ENCODE results near the gene RSU1. TPM values are rescaled to one million over a fixed set of nuclear protein-coding genes. Genes with fewer than 3 reads are reported as not detected.

RSU1 gene
- total RNA-seq, 2 donors from 2014 or later: 21.4 to 28.3 TPM

DNA sequence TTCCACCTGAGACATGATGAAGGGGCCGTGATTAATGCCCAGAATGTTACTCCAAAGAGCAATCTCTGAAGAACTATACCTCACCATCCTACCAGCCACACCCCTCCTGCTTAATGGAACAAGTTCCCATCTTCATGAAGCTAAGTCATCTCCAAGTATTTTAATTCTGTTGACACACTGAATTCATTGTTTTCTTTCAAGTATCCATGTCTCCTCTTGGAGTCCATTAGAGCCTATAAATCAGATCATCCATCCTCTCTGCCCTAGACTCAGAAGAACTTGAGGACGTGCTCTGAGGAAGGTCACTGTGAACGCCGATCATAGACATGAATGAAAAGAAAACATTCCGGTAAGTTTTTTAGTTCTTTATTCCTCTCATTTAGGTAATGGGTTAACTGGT is 126.8 kb downstream of the RSU1 start:
- H3K36me3 ChIP-seq (replicated peaks in 1 of 2; ENCODE audit: insufficient read depth in 1 of 2, low read depth in 2 of 2): no peaks in the 10 kb centered on the region
- intact Hi-C loops (cut with DNase I): no loop called here
- H3K9me3 ChIP-seq: no peaks in the 10 kb centered on the region
- TF ChIP-seq, protein P1, sequence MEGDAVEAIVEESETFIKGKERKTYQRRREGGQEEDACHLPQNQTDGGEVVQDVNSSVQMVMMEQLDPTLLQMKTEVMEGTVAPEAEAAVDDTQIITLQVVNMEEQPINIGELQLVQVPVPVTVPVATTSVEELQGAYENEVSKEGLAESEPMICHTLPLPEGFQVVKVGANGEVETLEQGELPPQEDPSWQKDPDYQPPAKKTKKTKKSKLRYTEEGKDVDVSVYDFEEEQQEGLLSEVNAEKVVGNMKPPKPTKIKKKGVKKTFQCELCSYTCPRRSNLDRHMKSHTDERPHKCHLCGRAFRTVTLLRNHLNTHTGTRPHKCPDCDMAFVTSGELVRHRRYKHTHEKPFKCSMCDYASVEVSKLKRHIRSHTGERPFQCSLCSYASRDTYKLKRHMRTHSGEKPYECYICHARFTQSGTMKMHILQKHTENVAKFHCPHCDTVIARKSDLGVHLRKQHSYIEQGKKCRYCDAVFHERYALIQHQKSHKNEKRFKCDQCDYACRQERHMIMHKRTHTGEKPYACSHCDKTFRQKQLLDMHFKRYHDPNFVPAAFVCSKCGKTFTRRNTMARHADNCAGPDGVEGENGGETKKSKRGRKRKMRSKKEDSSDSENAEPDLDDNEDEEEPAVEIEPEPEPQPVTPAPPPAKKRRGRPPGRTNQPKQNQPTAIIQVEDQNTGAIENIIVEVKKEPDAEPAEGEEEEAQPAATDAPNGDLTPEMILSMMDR (IDR thresholded peaks at IDR 0.05): no peak
- TF ChIP-seq POLR2A (IDR thresholded peaks at IDR 0.05): no peak
- DNase-seq (no peak), ATAC-seq (no peak)
- WGBS, 2 donors: 89 to 94% methylated on average over 5 of the region's 5 CpGs
- H3K4me1 ChIP-seq: no peaks in the 10 kb centered on the region
- no peak overlapping the region for H3K27ac ChIP-seq
- no peak overlapping the region for H3K4me3 ChIP-seq
- H3K27me3 ChIP-seq: no peaks in the 10 kb centered on the region

DNA sequence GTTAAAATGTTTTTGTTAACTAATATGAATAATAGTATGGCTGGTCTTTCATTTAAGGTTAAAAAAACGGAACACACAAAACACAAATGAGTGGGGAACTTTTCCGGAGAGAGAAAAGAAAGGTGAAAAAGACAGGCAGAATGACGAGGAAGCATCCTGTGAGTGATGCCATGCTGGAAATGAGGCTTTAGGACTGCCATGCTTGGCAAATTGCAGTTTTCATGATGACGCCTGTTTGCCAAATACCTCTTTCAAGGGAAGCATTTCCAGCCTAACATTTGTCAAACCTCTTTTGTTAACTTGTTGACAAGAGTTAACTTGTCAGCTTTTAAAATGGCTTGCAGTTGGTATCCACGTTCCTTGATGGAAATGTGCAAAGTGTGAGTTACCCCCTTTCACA is 127.5 kb downstream of the RSU1 start:
- no peak overlapping the region for H3K4me3 ChIP-seq
- 73 to 87% methylated on average over 5 of the region's 5 CpGs for WGBS, 2 donors
- no peaks in the 10 kb centered on the region for H3K36me3 ChIP-seq (replicated peaks in 1 of 2; ENCODE audit: insufficient read depth in 1 of 2, low read depth in 2 of 2)
- ATAC-seq: no peak
- TF ChIP-seq POLR2A (IDR thresholded peaks at IDR 0.05): no peak
- TF ChIP-seq, protein P1 (IDR thresholded peaks at IDR 0.05): no peak
- no peaks in the 10 kb centered on the region for H3K9me3 ChIP-seq
- DNase-seq: no peak
- no peaks in the 10 kb centered on the region for H3K27me3 ChIP-seq
- intact Hi-C loops (cut with DNase I): no loop called here
- H3K4me1 ChIP-seq: no peaks in the 10 kb centered on the region
- H3K27ac ChIP-seq: no peak overlapping the region

DNA sequence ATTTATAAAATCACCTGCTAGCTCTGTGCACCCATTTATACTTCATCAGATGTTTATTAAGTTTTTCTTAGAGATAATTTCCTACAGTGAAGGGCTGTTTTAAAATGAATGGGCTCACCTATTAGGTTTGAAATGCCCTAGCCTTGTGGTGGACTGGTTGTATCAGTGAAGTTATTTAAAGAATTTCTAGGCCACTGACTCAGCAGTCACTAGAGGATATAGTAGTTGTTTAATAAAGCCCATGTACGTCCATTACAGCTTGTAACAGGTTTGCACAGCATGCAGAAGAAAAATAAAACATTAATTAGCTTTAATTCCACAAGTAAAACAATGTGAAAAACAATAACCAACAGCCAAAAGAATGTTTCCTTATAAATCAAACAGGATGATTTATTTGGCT is 128.0 kb downstream of the RSU1 start:
- Histone ChIP-seq H3K27me3 (no peaks in the 10 kb centered on the region), H3K27ac (no peak overlapping the region), H3K36me3 (replicated peaks in 1 of 2; ENCODE audit: insufficient read depth in 1 of 2, low read depth in 2 of 2) (no peaks in the 10 kb centered on the region), H3K4me1 (no peaks in the 10 kb centered on the region), H3K9me3 (no peaks in the 10 kb centered on the region), H3K4me3 (no peak overlapping the region)
- DNase-seq (no peak), ATAC-seq (no peak)
- 67 to 72% methylated on average over 1 of the region's 1 CpG for WGBS, 2 donors
- intact Hi-C loops (cut with DNase I): no loop called here
- TF ChIP-seq, protein P1 (IDR thresholded peaks at IDR 0.05): no peak
- TF ChIP-seq POLR2A (IDR thresholded peaks at IDR 0.05): no peak

DNA sequence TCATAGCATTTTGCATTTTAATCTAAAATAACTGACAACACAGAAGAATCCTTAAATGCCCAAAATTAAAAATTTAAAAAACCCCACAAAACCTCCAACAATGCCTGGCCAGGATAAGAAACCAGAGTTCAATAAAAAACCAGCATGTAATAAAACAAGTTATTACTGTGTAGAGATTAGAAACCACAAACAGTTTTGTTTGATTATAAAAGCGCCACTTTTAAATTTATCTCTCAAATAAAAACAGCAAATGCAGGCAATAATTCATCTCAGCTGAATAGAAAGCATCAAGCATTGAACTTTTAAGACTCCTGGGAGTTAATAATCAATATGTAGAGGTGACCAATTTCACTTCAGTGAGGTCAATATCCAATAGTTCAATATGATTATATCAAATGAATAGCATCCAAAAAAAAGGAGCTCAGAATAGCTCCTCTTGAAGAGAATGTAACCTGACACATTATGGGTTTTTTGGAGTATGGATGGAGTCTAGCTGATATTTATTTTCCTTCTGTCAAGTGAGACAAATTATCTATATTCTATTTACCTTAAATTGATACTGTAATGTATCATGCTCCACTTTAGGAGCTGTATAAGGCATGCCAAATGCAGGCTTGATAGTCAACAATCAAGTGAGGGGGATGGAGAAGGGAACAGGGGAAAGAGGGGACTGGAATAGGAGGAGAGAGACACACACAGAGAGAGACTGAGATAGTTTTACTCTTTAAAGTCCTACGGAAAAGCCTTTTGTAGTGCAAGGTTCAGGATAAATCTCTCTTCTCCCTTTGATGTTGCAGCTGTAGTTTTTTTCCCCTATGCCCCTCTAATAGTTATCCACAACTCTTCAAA is 130.9 kb downstream of the RSU1 start:
- ATAC-seq (no peak), DNase-seq (no peak)
- no peak for TF ChIP-seq POLR2A (IDR thresholded peaks at IDR 0.05)
- TF ChIP-seq, protein P1 (IDR thresholded peaks at IDR 0.05): no peak

DNA sequence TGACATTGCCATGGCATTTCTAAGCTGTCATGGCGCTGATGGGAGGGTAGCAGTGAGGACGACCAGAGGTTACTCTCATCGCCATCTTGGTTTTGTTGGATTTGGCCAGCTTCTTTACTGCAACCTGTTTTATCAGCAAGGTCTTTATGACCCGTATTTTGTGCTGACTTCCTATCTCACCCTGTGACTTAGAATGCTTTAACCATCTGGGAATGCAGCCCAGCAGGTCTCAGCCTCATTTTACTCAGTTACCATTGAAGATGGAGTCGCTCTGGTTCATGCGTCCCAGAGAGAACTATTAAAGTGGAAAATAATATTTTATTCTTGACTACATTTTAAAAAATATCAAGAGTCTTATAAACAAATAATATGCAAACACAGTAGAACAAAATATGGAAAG is 131.7 kb downstream of the RSU1 start:
- 88% methylated on average over 6 of the region's 6 CpGs for WGBS, 2 donors
- DNase-seq: no peak
- Histone ChIP-seq H3K4me1 (no peaks in the 10 kb centered on the region), H3K27ac (no peak overlapping the region), H3K9me3 (no peaks in the 10 kb centered on the region), H3K27me3 (no peaks in the 10 kb centered on the region), H3K4me3 (no peak overlapping the region), H3K36me3 (replicated peaks in 1 of 2; ENCODE audit: insufficient read depth in 1 of 2, low read depth in 2 of 2) (no peaks in the 10 kb centered on the region)
- intact Hi-C loops (cut with DNase I): no loop called here
- no peak for ATAC-seq
- no peak for TF ChIP-seq POLR2A (IDR thresholded peaks at IDR 0.05)
- TF ChIP-seq, protein P1 (IDR thresholded peaks at IDR 0.05): no peak

More for the DNA sequence above, 130.9 kb downstream of the RSU1 start:
- no peak overlapping the region for H3K27ac ChIP-seq
- no peaks in the 10 kb centered on the region for H3K9me3 ChIP-seq
- intact Hi-C loops (cut with DNase I): no loop called here
- no peaks in the 10 kb centered on the region for H3K36me3 ChIP-seq (replicated peaks in 1 of 2; ENCODE audit: insufficient read depth in 1 of 2, low read depth in 2 of 2)
- no peaks in the 10 kb centered on the region for H3K4me1 ChIP-seq
- H3K27me3 ChIP-seq: no peaks in the 10 kb centered on the region
- 65 to 82% methylated on average over 2 of the region's 2 CpGs for WGBS, 2 donors
- H3K4me3 ChIP-seq: no peak overlapping the region
